Panc1 (cell line): ENCODE data around the gene GPRIN3.

Experiments
- POLR2AphosphoS5 ChIP-seq: IDR thresholded peaks from 2 replicates; pipeline ENCODE4 v1.6.1; 2012; ENCODE audit warnings: mild to moderate bottlenecking, low read depth, low read length, moderate library complexity
- SIN3A ChIP-seq: IDR thresholded peaks from 2 replicates; pipeline ENCODE4 v1.6.1; 2012; ENCODE audit warnings: low read depth, mild to moderate bottlenecking, low read length, moderate library complexity, borderline replicate concordance; ENCODE audit not compliant: insufficient read depth
- TCF7L2 ChIP-seq: IDR thresholded peaks from 2 replicates; pipeline ENCODE4 v1.6.1; 2011; ENCODE audit warnings: mild to moderate bottlenecking, low read depth, low read length, inconsistent platforms
- TF ChIP-seq, protein P1 (sequence below): fragments of 450-650 bp; IDR thresholded peaks from 2 replicates; pipeline ENCODE4 v1.5.1; 2017; ENCODE audit warnings: mild to moderate bottlenecking
- TF ChIP-seq, protein P2 (sequence below), 2 experiments: IDR thresholded peaks; 2 replicates each; pipeline ENCODE4 v1.6.1; 2011 to 2012; ENCODE audit warnings: low read depth in 2 of 2, control low read depth in 1 of 2, low read length in 1 of 2, mild to moderate bottlenecking in 1 of 2, moderate library complexity in 1 of 2; ENCODE audit not compliant: insufficient read depth in 1 of 2

DNA sequence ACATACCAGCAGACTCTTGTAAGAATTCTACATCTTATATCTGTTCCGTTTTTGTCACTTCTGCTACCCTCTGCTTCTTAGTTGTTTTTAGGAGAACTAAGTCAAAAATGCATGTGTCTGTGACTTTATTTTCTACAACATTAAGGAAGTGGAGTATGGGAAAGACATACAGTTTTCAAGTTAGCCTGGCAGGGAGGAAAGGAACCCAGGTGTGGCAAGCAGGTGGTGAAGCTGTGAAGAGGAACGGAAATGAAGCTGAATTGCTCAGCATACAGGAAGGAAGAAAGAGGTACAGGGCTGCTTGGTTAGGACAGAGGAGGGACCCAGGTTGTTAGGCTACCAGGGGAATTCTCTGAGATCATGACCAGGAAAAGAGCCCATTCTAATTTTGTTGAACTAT, 9.4 kb downstream of the GPRIN3 start:
- TF ChIP-seq POLR2AphosphoS5: no peak
- TF ChIP-seq, protein P1, sequence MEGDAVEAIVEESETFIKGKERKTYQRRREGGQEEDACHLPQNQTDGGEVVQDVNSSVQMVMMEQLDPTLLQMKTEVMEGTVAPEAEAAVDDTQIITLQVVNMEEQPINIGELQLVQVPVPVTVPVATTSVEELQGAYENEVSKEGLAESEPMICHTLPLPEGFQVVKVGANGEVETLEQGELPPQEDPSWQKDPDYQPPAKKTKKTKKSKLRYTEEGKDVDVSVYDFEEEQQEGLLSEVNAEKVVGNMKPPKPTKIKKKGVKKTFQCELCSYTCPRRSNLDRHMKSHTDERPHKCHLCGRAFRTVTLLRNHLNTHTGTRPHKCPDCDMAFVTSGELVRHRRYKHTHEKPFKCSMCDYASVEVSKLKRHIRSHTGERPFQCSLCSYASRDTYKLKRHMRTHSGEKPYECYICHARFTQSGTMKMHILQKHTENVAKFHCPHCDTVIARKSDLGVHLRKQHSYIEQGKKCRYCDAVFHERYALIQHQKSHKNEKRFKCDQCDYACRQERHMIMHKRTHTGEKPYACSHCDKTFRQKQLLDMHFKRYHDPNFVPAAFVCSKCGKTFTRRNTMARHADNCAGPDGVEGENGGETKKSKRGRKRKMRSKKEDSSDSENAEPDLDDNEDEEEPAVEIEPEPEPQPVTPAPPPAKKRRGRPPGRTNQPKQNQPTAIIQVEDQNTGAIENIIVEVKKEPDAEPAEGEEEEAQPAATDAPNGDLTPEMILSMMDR: no peak
- TF ChIP-seq TCF7L2: no peak
- TF ChIP-seq SIN3A: no peak
- TF ChIP-seq, protein P2, sequence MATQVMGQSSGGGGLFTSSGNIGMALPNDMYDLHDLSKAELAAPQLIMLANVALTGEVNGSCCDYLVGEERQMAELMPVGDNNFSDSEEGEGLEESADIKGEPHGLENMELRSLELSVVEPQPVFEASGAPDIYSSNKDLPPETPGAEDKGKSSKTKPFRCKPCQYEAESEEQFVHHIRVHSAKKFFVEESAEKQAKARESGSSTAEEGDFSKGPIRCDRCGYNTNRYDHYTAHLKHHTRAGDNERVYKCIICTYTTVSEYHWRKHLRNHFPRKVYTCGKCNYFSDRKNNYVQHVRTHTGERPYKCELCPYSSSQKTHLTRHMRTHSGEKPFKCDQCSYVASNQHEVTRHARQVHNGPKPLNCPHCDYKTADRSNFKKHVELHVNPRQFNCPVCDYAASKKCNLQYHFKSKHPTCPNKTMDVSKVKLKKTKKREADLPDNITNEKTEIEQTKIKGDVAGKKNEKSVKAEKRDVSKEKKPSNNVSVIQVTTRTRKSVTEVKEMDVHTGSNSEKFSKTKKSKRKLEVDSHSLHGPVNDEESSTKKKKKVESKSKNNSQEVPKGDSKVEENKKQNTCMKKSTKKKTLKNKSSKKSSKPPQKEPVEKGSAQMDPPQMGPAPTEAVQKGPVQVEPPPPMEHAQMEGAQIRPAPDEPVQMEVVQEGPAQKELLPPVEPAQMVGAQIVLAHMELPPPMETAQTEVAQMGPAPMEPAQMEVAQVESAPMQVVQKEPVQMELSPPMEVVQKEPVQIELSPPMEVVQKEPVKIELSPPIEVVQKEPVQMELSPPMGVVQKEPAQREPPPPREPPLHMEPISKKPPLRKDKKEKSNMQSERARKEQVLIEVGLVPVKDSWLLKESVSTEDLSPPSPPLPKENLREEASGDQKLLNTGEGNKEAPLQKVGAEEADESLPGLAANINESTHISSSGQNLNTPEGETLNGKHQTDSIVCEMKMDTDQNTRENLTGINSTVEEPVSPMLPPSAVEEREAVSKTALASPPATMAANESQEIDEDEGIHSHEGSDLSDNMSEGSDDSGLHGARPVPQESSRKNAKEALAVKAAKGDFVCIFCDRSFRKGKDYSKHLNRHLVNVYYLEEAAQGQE (IDR thresholded peaks at IDR 0.05; ENCODE audit: insufficient read depth in 1 of 2, low read depth in 2 of 2, low read length in 1 of 2): no peak
